ENCODE results near the gene TLNRD1. TPM values are rescaled to one million over a fixed set of nuclear protein-coding genes. Genes with fewer than 3 reads are reported as not detected.

The TLNRD1 gene
- total RNA-seq, 1 donor from 2014 or later = 5.5 TPM

DNA sequence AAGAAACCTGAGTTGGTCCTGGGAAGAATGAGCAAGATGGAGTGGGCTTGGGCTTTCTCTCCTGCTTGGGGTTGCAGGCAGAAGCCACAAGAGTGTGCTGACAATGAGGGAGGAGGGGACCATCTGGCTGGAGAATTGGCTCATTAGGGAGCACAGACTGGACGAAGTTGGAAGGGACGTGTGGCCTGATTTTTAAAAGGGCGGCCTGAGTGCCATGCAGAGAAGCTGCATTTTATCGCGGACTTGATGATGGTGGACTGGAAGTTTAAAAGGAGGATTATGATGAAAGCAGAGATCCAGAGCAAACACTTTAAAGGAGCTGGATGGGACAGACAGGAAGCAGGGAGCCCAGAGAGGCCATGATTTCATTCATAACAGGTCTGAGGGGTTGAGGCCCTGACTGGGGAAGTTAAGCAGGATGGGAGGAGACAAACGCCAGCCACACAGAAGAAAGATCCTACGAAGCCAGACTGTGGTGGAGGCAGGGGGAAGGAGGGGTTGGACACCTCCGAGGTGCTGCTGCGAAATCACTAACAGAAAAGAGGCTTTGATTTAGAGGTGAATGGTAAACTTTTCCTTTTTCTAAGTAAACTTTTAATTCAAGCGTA is 23.6 kb downstream of the TLNRD1 start:
- Histone ChIP-seq H3K27ac (replicated peaks) (peak overlapping the region; percentile 79), H3K9me3 (replicated peaks) (no peaks in the 10 kb centered on the region), H3K27me3 (ENCODE audit: low read depth) (no peaks in the 10 kb centered on the region), H3K4me3 (no peak overlapping the region), H3K36me3 (no peaks in the 10 kb centered on the region), H3K4me1 (peaks cover 58% of the 10 kb centered on the region)
- no peak for DNase-seq
- intact Hi-C loops (cut with micrococcal nuclease) = no loop called here
- TF ChIP-seq, protein P1, sequence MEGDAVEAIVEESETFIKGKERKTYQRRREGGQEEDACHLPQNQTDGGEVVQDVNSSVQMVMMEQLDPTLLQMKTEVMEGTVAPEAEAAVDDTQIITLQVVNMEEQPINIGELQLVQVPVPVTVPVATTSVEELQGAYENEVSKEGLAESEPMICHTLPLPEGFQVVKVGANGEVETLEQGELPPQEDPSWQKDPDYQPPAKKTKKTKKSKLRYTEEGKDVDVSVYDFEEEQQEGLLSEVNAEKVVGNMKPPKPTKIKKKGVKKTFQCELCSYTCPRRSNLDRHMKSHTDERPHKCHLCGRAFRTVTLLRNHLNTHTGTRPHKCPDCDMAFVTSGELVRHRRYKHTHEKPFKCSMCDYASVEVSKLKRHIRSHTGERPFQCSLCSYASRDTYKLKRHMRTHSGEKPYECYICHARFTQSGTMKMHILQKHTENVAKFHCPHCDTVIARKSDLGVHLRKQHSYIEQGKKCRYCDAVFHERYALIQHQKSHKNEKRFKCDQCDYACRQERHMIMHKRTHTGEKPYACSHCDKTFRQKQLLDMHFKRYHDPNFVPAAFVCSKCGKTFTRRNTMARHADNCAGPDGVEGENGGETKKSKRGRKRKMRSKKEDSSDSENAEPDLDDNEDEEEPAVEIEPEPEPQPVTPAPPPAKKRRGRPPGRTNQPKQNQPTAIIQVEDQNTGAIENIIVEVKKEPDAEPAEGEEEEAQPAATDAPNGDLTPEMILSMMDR (IDR thresholded peaks at IDR 0.05; ENCODE audit: borderline replicate concordance) = no peak

DNA sequence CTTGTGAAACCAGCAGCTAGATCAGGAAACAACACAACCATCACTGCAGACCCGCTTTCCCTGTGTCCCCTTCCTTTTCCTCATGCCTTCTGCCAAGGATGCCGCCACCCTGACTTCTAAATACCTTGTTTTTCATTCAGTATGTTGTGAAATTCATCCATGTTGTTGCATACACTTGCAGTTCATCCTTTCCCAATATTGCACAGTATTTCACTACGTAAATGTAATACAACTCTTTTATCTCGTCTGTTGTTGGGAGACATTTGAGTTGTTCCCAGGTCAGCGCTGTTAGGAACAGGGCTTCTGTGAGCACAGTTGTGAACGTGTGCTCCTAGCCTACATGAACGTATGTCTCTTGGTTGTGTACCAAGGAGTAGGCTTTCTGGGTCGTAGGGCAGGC is 24.2 kb downstream of the TLNRD1 start:
- Histone ChIP-seq H3K9me3 (replicated peaks) (no peaks in the 10 kb centered on the region), H3K27ac (replicated peaks) (peak overlapping the region; percentile 79), H3K4me3 (no peak overlapping the region), H3K4me1 (peaks cover 62% of the 10 kb centered on the region), H3K27me3 (ENCODE audit: low read depth) (no peaks in the 10 kb centered on the region), H3K36me3 (no peaks in the 10 kb centered on the region)
- no peak for DNase-seq
- TF ChIP-seq, protein P1 (IDR thresholded peaks at IDR 0.05; ENCODE audit: borderline replicate concordance) = no peak
- intact Hi-C loops (cut with micrococcal nuclease) = no loop called here

DNA sequence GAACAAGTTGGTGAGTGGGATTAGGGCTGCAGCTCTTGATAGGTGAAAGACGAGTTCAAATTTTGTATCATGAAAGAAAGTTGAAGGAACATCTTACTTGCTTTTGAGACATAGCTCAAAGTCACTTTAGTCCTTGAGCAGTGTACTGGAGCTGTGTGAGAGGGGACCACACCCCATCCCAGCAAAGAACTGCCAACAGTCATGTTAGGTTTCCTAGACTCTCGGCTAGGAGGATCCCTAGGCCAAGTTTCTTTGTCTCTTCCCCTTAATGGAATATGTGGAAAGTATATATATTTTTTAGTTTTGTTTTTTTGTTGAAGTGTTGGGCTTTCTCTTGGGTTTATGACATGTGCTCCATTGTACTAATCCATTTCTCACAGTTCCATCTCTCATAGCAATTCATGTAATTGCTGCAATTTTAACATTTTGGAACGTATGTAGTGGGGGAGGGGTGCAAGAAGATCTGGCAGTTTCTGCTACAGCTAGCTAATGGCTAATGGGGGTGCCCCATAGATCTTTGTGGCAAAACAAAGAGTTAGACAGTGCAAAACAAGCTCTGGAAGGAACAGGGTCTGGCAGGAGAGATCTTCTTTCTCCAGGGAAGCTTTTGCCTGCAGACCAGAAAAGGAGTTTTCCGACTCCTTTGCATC is 25.1 kb downstream of the TLNRD1 start:
- TF ChIP-seq, protein P1 (IDR thresholded peaks at IDR 0.05; ENCODE audit: borderline replicate concordance) = no peak
- peaks cover 70% of the 10 kb centered on the region for H3K4me1 ChIP-seq
- H3K4me3 ChIP-seq = no peak overlapping the region
- no peaks in the 10 kb centered on the region for H3K9me3 ChIP-seq (replicated peaks)
- intact Hi-C loops (cut with micrococcal nuclease) = no loop called here
- no peaks in the 10 kb centered on the region for H3K36me3 ChIP-seq
- DNase-seq = no peak
- no peaks in the 10 kb centered on the region for H3K27me3 ChIP-seq (ENCODE audit: low read depth)
- peak overlapping the region; percentile 79 for H3K27ac ChIP-seq (replicated peaks)

DNA sequence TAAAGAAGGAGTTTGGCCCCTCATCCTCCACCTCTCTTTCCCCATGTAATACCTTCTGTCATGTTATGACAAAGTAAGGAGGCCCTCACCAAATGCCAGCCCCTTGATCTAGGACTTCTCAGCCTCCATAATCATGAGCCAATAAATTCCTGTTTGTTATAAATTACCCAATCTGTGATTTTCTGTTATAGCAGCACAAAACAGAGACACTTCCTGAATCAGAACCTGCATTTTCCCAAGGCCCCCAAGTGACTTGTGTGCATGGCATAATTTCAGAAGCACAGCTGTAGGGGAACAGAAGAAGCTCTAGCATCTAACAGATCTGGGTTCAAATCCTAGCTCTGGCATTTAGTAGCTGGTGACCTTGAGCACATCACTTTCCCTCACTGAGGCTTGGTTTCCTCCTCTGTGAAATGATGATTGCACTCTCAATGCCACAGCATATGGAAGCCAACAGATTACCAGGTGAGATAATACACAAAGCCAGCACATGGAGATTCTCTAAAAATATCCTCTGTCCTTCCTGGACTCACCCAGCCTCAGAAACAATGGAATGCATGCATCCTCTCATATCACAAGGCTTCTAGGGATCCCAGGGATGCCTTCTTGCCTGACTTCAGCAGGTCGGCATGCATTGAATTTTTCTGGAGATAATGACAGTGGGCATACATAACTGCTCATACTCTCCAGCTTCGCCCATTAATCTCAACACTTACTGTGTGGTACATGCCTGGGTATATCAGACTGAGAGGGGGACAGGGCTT is 26.3 kb downstream of the TLNRD1 start:
- H3K27me3 ChIP-seq (ENCODE audit: low read depth) = no peaks in the 10 kb centered on the region
- H3K9me3 ChIP-seq (replicated peaks) = no peaks in the 10 kb centered on the region
- peaks cover 73% of the 10 kb centered on the region for H3K4me1 ChIP-seq
- TF ChIP-seq, protein P1 (IDR thresholded peaks at IDR 0.05; ENCODE audit: borderline replicate concordance) = no peak
- no peak for DNase-seq
- peak overlapping the region; percentile 79 for H3K27ac ChIP-seq (replicated peaks)
- no peak overlapping the region for H3K4me3 ChIP-seq
- no peaks in the 10 kb centered on the region for H3K36me3 ChIP-seq
- intact Hi-C loops (cut with micrococcal nuclease) = no loop called here

DNA sequence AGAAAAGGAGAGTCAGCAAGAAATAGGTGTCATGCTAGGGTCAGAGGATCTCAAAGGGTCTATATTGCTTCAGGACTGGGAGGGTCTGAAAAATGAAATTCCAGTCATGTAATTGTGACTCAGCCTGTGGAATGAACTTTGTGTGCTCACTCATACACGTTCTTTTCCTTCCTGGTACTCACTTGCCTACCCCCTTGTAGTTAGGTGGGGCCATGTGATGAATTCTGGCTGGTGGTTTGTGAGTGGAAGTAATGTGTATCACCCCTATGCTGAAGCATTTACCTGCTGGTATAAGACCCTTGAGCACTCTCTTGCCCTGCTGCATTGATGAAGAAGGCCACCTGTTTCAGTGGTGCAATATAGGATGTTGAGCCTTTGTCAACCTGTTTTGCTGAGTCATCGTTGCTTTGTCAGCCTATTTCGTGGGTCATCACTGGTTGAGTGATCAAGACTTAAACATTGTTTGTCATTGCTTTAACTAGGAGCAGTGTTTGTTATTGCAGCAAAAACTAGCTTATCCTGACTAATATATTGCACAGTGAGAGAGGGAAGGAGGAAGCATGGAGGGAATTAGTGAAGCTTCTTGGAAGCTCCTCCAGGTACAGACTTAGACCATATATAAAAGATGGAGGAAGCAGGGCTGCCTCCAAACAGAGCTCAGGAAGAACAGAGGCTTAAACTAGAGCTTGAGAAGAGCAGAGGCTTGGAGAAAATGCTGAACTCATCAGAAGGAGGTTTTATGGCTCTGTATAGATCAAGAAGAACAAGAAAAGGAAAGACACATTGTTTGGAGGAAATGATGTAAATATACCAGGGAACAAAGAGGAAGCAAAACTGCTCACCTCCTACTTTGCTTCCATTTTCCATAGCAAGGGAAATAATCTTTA is 28.9 kb downstream of the TLNRD1 start:
- Histone ChIP-seq H3K36me3 (no peaks in the 10 kb centered on the region), H3K27me3 (ENCODE audit: low read depth) (no peaks in the 10 kb centered on the region), H3K4me3 (no peak overlapping the region), H3K27ac (replicated peaks) (peak overlapping the region; percentile 55), H3K9me3 (replicated peaks) (no peaks in the 10 kb centered on the region), H3K4me1 (peaks cover 73% of the 10 kb centered on the region)
- intact Hi-C loops (cut with micrococcal nuclease) = loop anchor here (10.0 kb wide), 1 partner anchor 65 kb away; no protein-coding TSS in a partner anchor
- DNase-seq = no peak
- TF ChIP-seq, protein P1 (IDR thresholded peaks at IDR 0.05; ENCODE audit: borderline replicate concordance) = no peak

Measured in left ventricle myocardium inferior (tissue), 1 donor.